ENCODE measurements around the gene COX7A2L. TPM values are rescaled to one million over a fixed set of nuclear protein-coding genes. Genes with fewer than 3 reads are reported as not detected.
A peak's percentile ranks its signal among the peaks of the same experiment; 100 is the strongest.
"Not testable (repeated sequence)": the region's sequence is repeated elsewhere in the genome, so short reads cannot be mapped to it uniquely, and the experiment has no call there.

COX7A2L gene
- total RNA-seq, 1 donor from 2014 or later: 67.7 TPM

- intact Hi-C loops (cut with DNase I): no loop called here
- ATAC-seq: peak; percentile 88
- DNase-seq (ENCODE audit: low spot score): no peak
Measured at GRCh38 chr2:42342061-42342794, 18.8 kb downstream of the COX7A2L start.

GRCh38 chr2:42340938-42341636, 19.9 kb downstream of the COX7A2L start:
- intact Hi-C loops (cut with DNase I): no loop called here
- DNase-seq (ENCODE audit: low spot score) (no peak), ATAC-seq (no peak)

GRCh38 chr2:42340045-42340937, 20.7 kb downstream of the COX7A2L start:
- no peak for DNase-seq (ENCODE audit: low spot score)
- intact Hi-C loops (cut with DNase I): no loop called here
- ATAC-seq: no peak

DNA sequence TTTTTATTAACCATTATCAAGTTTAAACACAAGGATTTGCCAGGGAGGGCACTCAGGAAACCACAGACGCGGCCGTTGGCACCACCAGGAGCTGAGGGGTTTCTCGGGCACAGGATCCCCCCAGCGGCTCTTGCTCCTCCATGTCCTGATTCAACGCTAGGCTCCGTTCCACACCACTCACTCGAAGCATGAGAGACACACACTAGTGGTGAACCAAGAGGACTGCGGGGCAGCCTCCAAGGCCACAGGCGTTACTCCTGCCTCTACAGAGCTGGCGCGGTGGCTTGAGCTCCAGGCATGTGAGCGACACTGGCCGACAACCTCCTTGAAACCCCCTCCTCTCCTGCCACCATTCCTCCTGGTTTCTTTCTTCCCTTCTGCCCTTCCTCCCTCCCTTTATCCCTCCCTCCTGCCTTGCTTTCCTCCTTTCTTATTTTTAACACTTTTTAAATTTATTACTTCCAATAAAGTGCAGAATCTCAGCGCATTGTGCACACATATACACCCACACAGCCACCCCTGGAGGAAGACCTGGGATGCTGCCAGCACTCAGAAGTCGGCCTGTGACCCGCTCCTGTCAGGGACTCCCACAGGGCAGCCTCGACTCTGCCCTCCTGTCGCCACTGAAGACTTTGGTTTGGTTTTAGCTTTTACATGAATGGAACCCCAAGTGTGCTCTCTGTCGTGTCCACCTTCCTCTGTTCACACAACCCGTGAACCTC, 21.7 kb downstream of the COX7A2L start:
- DNase-seq (ENCODE audit: low spot score) (no peak), ATAC-seq (no peak)
- intact Hi-C loops (cut with DNase I): loop anchor here (5.0 kb wide), 1 partner anchor 242 kb away; no protein-coding TSS in a partner anchor

GRCh38 chr2:42338567-42339190, 22.3 kb downstream of the COX7A2L start:
- intact Hi-C loops (cut with DNase I): loop anchor here (5.0 kb wide), 1 partner anchor 241 kb away; no protein-coding TSS in a partner anchor

DNA sequence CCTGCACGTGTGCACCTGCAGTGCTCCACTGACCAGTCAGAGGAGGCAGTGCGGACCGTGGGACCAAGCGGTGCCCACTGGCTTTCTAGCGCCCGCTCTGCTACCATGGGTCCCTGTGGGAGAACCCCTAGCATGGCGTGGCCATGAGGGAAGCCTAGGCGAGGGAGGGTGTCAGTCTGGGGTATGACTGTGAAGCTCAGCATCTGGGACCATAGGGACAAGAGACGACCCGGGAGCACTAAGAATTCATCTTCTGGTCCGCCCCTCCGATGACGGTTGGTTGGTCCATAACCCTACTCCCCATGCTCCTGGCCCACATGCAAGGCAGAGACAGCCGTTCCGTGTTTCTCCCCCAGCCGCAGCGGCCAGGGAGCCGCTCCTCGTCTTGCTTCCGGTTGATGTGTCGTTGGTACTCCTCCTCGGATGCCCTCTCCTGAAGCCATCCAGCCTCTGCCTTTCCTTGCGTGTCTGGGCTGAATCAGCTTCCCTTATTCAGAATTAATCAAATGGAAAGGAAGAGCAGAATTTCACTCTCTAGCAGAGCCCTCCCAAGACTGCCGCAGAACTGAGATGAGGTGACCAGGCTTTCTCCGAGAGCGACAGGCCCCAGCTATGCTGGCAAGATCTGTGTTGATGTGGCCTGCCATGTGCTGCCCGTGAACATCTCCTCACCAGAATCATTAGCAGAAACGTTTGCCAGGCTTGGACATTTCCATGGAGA, 23.0 kb downstream of the COX7A2L start:
- intact Hi-C loops (cut with DNase I): loop anchor here (5.0 kb wide), 1 partner anchor 241 kb away; no protein-coding TSS in a partner anchor
- ATAC-seq: no peak
- no peak for DNase-seq (ENCODE audit: low spot score)

More at GRCh38 chr2:42338567-42339190, 22.3 kb downstream of the COX7A2L start:
- ATAC-seq (no peak), DNase-seq (ENCODE audit: low spot score) (no peak)

- ATAC-seq (no peak), DNase-seq (ENCODE audit: low spot score) (no peak)
- intact Hi-C loops (cut with DNase I): loop anchor here (5.0 kb wide), 1 partner anchor 240 kb away; no protein-coding TSS in a partner anchor
Measured at GRCh38 chr2:42337356-42337820, 23.6 kb downstream of the COX7A2L start.

GRCh38 chr2:42336361-42336965, 24.6 kb downstream of the COX7A2L start:
- ATAC-seq (no peak), DNase-seq (ENCODE audit: low spot score) (no peak)
- intact Hi-C loops (cut with DNase I): loop anchor here (5.0 kb wide), 1 partner anchor 239 kb away; no protein-coding TSS in a partner anchor

DNA sequence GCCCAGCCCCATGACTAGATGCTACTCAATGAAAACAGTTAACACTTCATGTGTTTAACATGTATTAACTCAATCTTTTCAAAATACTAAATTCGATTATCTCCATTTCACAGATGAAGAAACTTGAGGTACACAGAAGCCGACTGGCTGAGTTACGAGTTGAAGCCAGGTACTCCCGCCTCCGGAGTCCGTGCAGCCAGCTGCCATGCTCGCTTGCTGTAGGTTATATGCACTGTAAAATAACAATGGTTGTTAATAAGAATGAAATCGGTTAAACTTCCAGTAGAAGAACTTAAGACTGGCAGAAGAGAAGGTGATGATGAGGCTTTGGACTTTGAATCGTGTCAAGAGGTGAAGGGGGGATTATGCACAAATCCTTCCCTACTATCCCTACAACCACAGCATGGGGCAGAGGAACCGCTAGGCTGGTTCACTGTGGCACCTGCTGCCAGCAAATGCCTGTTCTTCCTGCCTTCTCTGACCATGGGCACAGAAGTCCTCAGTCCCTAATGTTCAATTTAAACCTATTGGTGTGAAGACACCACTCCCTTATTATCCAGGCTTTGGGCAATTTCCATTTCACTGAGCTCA, 25.4 kb downstream of the COX7A2L start:
- DNase-seq (ENCODE audit: low spot score) (no peak), ATAC-seq (no peak)
- intact Hi-C loops (cut with DNase I): loop anchor here (5.0 kb wide), 1 partner anchor 238 kb away; no protein-coding TSS in a partner anchor

DNA sequence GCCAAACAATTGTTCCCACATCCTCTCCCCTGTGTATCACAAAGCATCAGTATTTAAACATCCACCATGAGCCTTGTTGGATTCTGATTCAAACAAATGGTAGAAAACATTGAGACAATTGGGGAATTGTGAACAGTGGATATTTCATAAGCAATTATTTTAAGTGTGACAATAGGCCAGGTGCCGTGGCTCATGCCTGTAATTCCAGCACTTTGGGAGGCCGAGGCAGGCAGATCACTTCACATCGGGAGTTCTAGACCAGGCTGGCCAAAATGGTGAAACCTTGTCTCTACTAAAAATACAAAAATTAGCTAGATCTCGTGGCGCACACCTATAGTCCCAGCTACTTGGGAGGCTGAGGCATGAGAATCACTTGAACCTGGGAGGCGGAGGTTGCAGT, 26.2 kb downstream of the COX7A2L start:
- not testable (repeated sequence) for DNase-seq (ENCODE audit: low spot score); ATAC-seq
- intact Hi-C loops (cut with DNase I): loop anchor here (5.0 kb wide), 1 partner anchor 238 kb away; no protein-coding TSS in a partner anchor

DNA sequence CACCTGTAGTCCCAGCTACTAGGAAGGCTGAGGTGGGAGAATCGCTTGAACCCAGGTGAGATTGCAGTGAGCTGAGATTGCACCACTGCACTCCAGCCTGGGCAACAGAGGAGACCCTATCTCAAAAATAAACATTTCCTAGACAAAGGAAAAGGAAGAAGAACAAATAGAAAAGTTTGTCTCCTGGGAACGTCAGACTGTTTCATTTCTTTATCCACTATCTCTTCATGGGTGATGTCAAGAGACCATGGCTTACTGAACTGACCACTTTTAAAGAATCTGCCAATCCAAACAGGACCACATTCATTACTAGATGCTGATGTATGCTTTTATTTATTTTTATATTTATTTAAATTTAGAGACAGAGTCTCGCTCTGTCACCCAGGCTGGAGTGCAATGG, 26.8 kb downstream of the COX7A2L start:
- no peak for ATAC-seq
- DNase-seq (ENCODE audit: low spot score): no peak
- intact Hi-C loops (cut with DNase I): no loop called here

GRCh38 chr2:42333579-42333978, 27.4 kb downstream of the COX7A2L start:
- ATAC-seq (no peak), DNase-seq (ENCODE audit: low spot score) (no peak)
- intact Hi-C loops (cut with DNase I): no loop called here

- no peak for ATAC-seq
- DNase-seq (ENCODE audit: low spot score): no peak
- intact Hi-C loops (cut with DNase I): no loop called here
Measured at GRCh38 chr2:42332575-42332974, 28.4 kb downstream of the COX7A2L start.

DNA sequence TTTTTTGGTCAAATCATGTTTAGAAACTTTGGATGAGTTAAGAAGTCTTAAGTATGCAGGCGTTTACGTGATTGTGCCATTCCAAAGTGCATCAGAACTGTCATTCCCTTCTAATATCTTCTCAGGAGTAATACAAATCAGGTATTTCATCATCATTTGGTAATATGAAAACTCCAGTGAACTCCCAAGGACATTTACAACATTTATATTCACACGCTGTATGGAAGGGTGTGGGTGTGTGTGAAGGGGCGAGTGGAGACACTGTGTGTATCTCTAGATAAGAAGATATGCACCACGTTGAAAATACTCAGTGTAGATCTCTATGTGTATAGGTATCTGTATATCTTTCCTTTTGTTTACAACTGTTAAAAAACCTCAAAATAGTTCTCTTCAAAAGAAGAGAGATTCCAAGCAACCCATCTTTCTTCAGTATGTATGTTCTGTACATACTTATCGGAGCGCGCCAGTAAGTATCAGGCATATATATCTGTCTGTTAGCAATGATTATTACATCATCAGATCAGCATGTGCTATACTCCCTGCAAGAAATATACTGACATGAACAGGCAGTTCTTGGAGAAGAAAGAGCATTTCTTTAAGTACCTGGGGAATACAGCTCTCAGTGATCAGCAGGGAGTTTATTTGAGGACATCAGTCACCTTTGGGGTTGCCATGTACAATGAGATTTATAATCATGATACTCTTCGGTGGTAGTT, 29.3 kb downstream of the COX7A2L start:
- ATAC-seq (no peak), DNase-seq (ENCODE audit: low spot score) (no peak)
- intact Hi-C loops (cut with DNase I): no loop called here

GRCh38 chr2:42329736-42330135, 31.3 kb downstream of the COX7A2L start:
- DNase-seq (ENCODE audit: low spot score) (no peak), ATAC-seq (no peak)
- intact Hi-C loops (cut with DNase I): no loop called here

DNA sequence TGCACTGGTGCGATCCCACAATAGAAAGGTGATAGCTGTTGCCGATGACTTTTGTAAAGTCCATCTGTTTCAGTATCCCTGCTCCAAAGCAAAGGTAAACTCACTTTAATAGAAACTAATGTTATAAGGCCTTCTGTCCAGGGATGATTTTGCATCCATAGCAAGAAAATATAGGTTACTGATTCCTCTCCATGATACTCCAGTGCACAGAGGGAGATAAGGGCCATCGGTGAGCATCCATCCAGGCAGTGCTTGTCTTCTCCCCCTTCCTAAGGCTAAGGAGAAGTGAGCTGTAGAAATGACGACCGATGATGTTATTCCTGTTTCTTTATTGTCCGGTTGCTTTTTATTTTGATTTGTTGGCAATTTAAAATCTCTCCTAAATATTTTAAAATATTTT, 32.1 kb downstream of the COX7A2L start:
- intact Hi-C loops (cut with DNase I): no loop called here
- DNase-seq (ENCODE audit: low spot score) (no peak), ATAC-seq (no peak)
